ENCODE measurements around the gene RPP14.

Gene RPP14

GRCh38 chr3:58326267-58326900 is 20.3 kb downstream of the RPP14 start:
- Histone ChIP-seq H3K9ac (ENCODE audit: low read length) (no peak overlapping the region), H3K4me3 (ENCODE audit: low read length) (no peak overlapping the region), H3K36me3 (ENCODE audit: control insufficient read depth, insufficient read depth, low read length) (no peaks in the 10 kb centered on the region), H3K27ac (ENCODE audit: low read depth, low read length) (no peak overlapping the region), H3K4me1 (ENCODE audit: control insufficient read depth, insufficient read depth, low read length) (peaks cover 3% of the 10 kb centered on the region), H3K27me3 (ENCODE audit: control insufficient read depth, insufficient read depth, low read length) (no peaks in the 10 kb centered on the region)

DNA sequence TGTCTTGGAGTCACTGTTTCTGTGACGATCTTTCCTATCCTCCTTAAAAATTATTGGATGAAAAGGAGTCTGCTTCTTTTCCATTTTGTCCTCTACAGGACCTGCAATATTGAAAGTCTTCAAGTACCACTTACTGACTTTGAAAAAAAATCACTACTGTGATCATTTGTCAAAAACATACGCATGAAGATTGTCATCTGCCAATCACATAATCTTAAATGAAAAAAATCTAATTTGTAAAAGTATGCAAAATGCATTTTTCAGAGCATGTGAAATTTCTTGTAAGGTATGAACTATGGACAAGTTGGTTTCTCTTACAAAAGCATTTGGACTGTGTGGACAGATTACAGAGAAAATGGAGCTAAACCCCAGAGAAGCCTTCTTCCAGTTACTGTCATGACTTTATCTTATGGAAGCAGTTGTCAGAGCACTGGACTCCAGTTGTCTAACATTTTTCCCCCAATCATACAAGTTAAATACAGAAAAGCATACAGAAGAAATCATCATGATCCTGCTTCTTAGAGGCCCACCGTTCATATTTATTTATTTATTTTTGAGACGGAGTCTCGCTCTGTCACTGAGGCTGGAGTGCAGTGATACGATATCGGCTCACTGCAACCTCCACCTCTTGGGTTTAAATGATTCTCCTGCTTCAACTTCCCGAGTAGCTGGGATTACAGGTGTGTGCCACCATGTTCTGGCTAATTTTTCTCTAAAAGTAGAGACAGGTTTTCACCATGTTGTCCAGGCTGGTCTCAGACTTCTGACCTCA is 23.3 kb downstream of the RPP14 start:
- Histone ChIP-seq H3K27ac (ENCODE audit: low read depth, low read length) (no peak overlapping the region), H3K4me3 (ENCODE audit: low read length) (no peak overlapping the region), H3K27me3 (ENCODE audit: control insufficient read depth, insufficient read depth, low read length) (no peaks in the 10 kb centered on the region), H3K4me1 (ENCODE audit: control insufficient read depth, insufficient read depth, low read length) (peaks cover 3% of the 10 kb centered on the region), H3K36me3 (ENCODE audit: control insufficient read depth, insufficient read depth, low read length) (no peaks in the 10 kb centered on the region), H3K9ac (ENCODE audit: low read length) (no peak overlapping the region)

DNA sequence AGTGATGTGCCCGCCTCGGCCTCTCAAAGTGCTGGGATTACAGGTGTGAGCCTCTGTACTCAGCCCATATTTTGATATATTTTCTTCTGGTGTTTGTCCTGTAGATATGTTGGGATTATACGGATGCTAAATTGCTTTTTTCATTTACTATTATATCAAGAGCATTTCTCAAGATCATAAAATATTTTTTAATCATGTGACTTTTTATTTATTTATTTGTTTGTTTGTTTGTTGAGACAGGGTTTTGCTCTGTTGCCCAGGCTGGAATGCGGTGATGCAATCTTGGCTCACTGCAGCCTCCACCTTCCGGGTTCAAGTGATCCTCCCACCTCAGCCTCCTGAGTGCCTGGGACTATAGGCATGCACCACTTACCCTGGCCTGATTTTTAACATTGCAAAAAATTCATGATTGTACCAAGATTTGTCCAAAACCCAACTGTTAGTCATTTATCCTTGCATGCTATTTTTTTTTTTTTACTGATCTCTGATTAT is 23.9 kb downstream of the RPP14 start:
- H3K27ac ChIP-seq (ENCODE audit: low read depth, low read length): no peak overlapping the region
- H3K4me3 ChIP-seq (ENCODE audit: low read length): no peak overlapping the region
- H3K4me1 ChIP-seq (ENCODE audit: control insufficient read depth, insufficient read depth, low read length): peaks cover 5% of the 10 kb centered on the region
- H3K36me3 ChIP-seq (ENCODE audit: control insufficient read depth, insufficient read depth, low read length): no peaks in the 10 kb centered on the region
- no peaks in the 10 kb centered on the region for H3K27me3 ChIP-seq (ENCODE audit: control insufficient read depth, insufficient read depth, low read length)
- H3K9ac ChIP-seq (ENCODE audit: low read length): no peak overlapping the region

DNA sequence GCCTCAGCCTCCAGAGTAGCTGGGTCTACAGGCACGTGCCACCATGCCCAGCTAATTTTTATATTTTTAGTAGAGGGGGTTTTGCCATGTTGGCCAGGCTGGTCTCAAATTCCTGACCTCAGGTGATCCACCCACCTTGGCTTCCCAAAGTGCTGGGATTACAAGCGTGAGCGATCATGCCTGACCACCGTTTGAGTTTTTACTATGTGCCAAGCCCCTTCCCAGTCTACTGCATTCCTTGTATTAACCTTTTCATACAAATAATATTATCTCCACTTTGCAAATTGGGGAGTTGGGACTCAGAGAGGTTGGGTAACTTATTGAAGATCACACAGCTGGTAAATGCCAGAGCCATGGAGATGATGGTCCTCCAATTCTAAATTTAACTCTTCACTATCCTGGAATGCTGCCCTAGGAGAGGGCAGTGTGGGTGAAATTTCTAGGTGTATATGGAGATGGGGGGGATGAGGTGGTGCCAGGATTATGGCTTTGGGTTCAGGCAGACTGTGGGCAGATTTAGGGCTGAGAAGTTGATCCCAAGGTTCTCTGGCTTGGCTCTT is 25.6 kb downstream of the RPP14 start:
- Histone ChIP-seq H3K4me1 (ENCODE audit: control insufficient read depth, insufficient read depth, low read length) (peaks cover 5% of the 10 kb centered on the region), H3K27ac (ENCODE audit: low read depth, low read length) (no peak overlapping the region), H3K27me3 (ENCODE audit: control insufficient read depth, insufficient read depth, low read length) (no peaks in the 10 kb centered on the region), H3K36me3 (ENCODE audit: control insufficient read depth, insufficient read depth, low read length) (no peaks in the 10 kb centered on the region), H3K9ac (ENCODE audit: low read length) (no peak overlapping the region), H3K4me3 (ENCODE audit: low read length) (no peak overlapping the region)

DNA sequence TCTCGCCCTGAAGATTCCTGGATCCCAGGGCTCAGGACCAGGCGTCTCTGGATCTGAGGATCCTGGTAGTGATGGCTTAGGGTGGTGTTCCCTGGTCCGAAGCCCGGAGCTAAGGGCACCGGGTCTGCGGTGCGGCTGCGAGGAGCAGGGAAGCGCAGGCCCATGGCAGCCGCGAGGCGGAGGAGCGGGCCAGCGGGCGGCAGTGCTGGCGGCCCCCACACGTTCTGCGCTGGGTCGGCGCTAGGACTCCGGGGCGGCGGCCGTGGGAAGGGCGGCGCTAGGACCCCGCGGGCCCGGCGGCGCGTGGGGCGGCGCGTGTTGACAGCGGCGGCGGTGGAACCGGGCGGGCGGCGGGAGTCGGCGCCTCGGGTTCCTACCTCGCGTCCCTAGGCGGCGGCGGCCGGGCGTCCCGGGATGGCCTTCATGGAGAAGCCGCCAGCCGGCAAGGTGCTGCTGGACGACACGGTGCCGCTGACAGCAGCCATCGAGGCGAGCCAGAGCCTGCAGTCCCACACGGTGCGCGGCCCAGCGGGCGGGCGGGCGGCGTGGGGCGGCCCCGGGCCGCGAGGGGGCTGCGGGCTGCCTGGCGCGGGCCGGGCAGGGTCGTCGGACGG is 26.6 kb downstream of the RPP14 start, which contains the start of gene PXK:
Gene PXK, plus strand, starts transcription at position 318 of the 614 bp plus-strand sequence. Its CDS starts 97 bp downstream, at position 415.
- Histone ChIP-seq H3K27me3 (ENCODE audit: control insufficient read depth, insufficient read depth, low read length) (no peaks in the 10 kb centered on the region), H3K4me3 (ENCODE audit: low read length) (peak within 1 kb of the TSS; percentile 89), H3K4me1 (ENCODE audit: control insufficient read depth, insufficient read depth, low read length) (peaks cover 5% of the 10 kb centered on the region), H3K9ac (ENCODE audit: low read length) (peak within 1 kb of the TSS; percentile 57), H3K36me3 (ENCODE audit: control insufficient read depth, insufficient read depth, low read length) (no peaks in the 10 kb centered on the region), H3K27ac (ENCODE audit: low read depth, low read length) (peak within 1 kb of the TSS; percentile 54)

GRCh38 chr3:58333206-58334012 is 27.4 kb downstream of the RPP14 start:
- H3K4me1 ChIP-seq (ENCODE audit: control insufficient read depth, insufficient read depth, low read length): peaks cover 5% of the 10 kb centered on the region
- peak overlapping the region; percentile 89 for H3K4me3 ChIP-seq (ENCODE audit: low read length)
- no peaks in the 10 kb centered on the region for H3K36me3 ChIP-seq (ENCODE audit: control insufficient read depth, insufficient read depth, low read length)
- no peaks in the 10 kb centered on the region for H3K27me3 ChIP-seq (ENCODE audit: control insufficient read depth, insufficient read depth, low read length)
- no peak overlapping the region for H3K9ac ChIP-seq (ENCODE audit: low read length)
- peak overlapping the region; percentile 43 for H3K27ac ChIP-seq (ENCODE audit: low read depth, low read length)

DNA sequence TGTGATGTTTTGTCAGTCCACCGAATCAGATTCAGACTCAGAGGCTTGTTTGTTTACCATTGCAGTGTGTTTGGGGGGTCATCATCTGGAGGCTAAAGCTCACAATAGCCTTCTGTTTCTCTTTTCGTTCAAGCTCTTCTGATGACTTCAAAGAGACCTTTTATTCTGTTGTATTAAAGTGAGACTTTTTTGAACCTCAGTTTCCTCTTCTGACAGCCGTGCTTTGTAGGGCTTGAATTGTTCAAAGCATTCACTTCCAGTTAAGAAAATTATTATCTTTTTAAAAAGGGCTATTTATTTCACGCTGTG is 27.9 kb downstream of the RPP14 start:
- Histone ChIP-seq H3K4me3 (ENCODE audit: low read length) (peak overlapping the region; percentile 89), H3K27me3 (ENCODE audit: control insufficient read depth, insufficient read depth, low read length) (no peaks in the 10 kb centered on the region), H3K9ac (ENCODE audit: low read length) (no peak overlapping the region), H3K36me3 (ENCODE audit: control insufficient read depth, insufficient read depth, low read length) (no peaks in the 10 kb centered on the region), H3K4me1 (ENCODE audit: control insufficient read depth, insufficient read depth, low read length) (peaks cover 5% of the 10 kb centered on the region), H3K27ac (ENCODE audit: low read depth, low read length) (peak overlapping the region; percentile 43)

DNA sequence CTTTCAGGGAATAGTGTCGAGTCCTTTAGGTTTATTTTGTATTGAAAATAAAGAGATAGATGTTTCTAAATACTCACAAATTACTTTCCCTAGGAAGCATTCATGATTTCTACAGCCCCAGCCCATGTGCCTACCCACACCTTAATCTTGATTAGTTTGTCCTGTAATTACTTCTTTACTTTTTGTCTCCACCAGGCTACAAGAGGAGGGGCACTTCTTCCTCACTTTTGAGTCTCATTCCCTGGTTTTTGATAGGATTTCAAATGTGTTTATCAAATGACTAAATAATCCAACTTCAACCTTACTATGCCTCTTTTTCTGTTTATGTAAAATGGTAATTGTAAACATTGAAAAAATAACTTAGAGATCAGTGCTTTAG is 28.4 kb downstream of the RPP14 start:
- peaks cover 5% of the 10 kb centered on the region for H3K4me1 ChIP-seq (ENCODE audit: control insufficient read depth, insufficient read depth, low read length)
- H3K27ac ChIP-seq (ENCODE audit: low read depth, low read length): peak overlapping the region; percentile 32
- no peaks in the 10 kb centered on the region for H3K36me3 ChIP-seq (ENCODE audit: control insufficient read depth, insufficient read depth, low read length)
- H3K27me3 ChIP-seq (ENCODE audit: control insufficient read depth, insufficient read depth, low read length): no peaks in the 10 kb centered on the region
- H3K4me3 ChIP-seq (ENCODE audit: low read length): peak overlapping the region; percentile 89
- H3K9ac ChIP-seq (ENCODE audit: low read length): no peak overlapping the region

DNA sequence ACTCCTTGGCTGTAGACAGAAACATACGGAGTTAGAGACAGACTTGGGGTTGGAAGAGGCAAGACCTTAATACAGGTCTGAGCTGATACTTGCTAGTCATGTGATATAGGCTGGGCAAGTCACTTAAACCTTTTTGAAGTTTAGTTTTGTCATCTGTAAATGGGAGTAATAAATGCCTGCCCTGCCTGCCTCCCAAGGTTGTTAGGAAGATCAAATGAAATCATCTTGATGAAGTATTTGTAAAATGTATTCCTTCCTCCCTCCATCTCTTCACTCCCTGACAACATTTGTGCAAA is 29.6 kb downstream of the RPP14 start:
- Histone ChIP-seq H3K27ac (ENCODE audit: low read depth, low read length) (peak overlapping the region; percentile 44), H3K4me3 (ENCODE audit: low read length) (no peak overlapping the region), H3K27me3 (ENCODE audit: control insufficient read depth, insufficient read depth, low read length) (no peaks in the 10 kb centered on the region), H3K4me1 (ENCODE audit: control insufficient read depth, insufficient read depth, low read length) (peaks cover 5% of the 10 kb centered on the region), H3K36me3 (ENCODE audit: control insufficient read depth, insufficient read depth, low read length) (no peaks in the 10 kb centered on the region), H3K9ac (ENCODE audit: low read length) (no peak overlapping the region)

DNA sequence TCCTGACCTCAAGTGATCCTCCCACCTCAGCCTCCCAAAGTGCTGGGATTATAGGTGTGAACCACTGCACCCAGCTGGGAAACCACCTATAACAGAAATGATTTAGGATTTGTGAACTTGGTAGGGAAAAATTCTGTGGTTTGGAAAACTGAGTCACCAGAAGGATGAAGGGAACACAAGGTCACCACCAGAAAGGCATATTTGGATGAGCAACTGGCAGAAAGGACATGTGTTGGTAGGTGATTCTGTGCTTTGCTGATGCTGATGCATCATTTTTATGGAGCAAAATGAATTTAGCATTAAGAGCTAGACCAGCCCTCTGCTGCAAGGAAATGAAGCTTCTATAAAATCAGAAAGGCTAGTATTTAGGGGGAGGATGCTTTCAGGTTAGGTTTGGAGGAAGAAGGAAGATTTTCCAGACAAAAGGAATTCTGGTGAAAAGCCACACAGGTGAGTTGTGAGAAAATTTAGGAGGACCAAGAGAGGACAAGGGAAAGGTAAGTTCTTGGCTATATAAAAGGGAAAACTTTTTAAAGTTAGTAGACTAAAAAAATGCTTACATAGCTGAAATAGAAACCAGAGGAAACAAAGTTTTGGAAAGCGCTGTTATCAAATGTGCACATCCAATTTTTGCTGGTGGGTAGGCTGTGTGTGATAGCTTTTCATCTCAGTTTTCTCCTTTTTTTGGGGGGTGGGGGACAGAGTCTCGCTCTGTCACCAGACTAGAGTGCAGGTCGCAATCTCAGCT is 30.3 kb downstream of the RPP14 start:
- Histone ChIP-seq H3K27ac (ENCODE audit: low read depth, low read length) (no peak overlapping the region), H3K27me3 (ENCODE audit: control insufficient read depth, insufficient read depth, low read length) (no peaks in the 10 kb centered on the region), H3K9ac (ENCODE audit: low read length) (no peak overlapping the region), H3K36me3 (ENCODE audit: control insufficient read depth, insufficient read depth, low read length) (no peaks in the 10 kb centered on the region), H3K4me3 (ENCODE audit: low read length) (no peak overlapping the region), H3K4me1 (ENCODE audit: control insufficient read depth, insufficient read depth, low read length) (peaks cover 5% of the 10 kb centered on the region)

GRCh38 chr3:58337190-58337589 is 31.1 kb downstream of the RPP14 start:
- H3K27ac ChIP-seq (ENCODE audit: low read depth, low read length): no peak overlapping the region

More at GRCh38 chr3:58337190-58337589, 31.1 kb downstream of the RPP14 start:
- no peak overlapping the region for H3K4me3 ChIP-seq (ENCODE audit: low read length)
- no peak overlapping the region for H3K9ac ChIP-seq (ENCODE audit: low read length)
- no peaks in the 10 kb centered on the region for H3K36me3 ChIP-seq (ENCODE audit: control insufficient read depth, insufficient read depth, low read length)
- H3K27me3 ChIP-seq (ENCODE audit: control insufficient read depth, insufficient read depth, low read length): no peaks in the 10 kb centered on the region
- H3K4me1 ChIP-seq (ENCODE audit: control insufficient read depth, insufficient read depth, low read length): peaks cover 5% of the 10 kb centered on the region

Measured in rectal smooth muscle tissue (tissue), 1 donor.